Fibroblast of lung (primary cell): ENCODE measurements around the gene RANGRF.

Experiments used
- CTCF ChIP-seq, 2 donors: IDR thresholded peaks in 1 of 2; conservative IDR thresholded peaks in 1 of 2; 1 replicate in 1 of 2; 2 replicates in 1 of 2; pipeline ENCODE4 v1.5.1; 2011 to 2012; ENCODE audit warnings: low read length in 2 of 2, control low read depth in 1 of 2, inconsistent platforms in 1 of 2, low read depth in 1 of 2, mild to moderate bottlenecking in 1 of 2
- EZH2 ChIP-seq: IDR thresholded peaks from 2 replicates; pipeline ENCODE4 v1.5.1; 2012; ENCODE audit warnings: low read length, control low read depth, mild to moderate bottlenecking; ENCODE audit errors: missing control alignments

- TF ChIP-seq CTCF (conservative IDR thresholded peaks at IDR 0.05 in 1 of 2, IDR thresholded peaks at IDR 0.05 in 1 of 2; ENCODE audit: low read depth in 1 of 2, low read length in 2 of 2) (no peak), EZH2 (no peak)
Observed at GRCh38 chr17:8268550-8269298, 19.7 kb upstream of the RANGRF start.
